Adrenal gland (tissue), 5 donors: ENCODE measurements around the gene NCMAP.

ENCODE experiments used
- POLR2A ChIP-seq, 2 donors: fragments of 450-650 bp; IDR thresholded peaks; one replicate each; pipeline ENCODE4 v1.6.1; 2017; ENCODE audit warnings: antibody characterized with exemption in 2 of 2, mild to moderate bottlenecking in 2 of 2, moderate library complexity in 1 of 2
- TF ChIP-seq, protein P1 (sequence below), 6 experiments: fragments of 450-650 bp in 4 of 6; fragments of 200-600 bp in 2 of 6; sonication (generic) in 1 of 6; IDR thresholded peaks; 1 replicate in 5 of 6; 2 replicates in 1 of 6; pipeline versions ENCODE4 v1.5.1 to v1.8.0; 2016 to 2021; ENCODE audit warnings: antibody characterized with exemption in 6 of 6, mild to moderate bottlenecking in 2 of 6, moderate library complexity in 1 of 6
- donor health status: DM: no; HTN: no; CAD: no.

DNA sequence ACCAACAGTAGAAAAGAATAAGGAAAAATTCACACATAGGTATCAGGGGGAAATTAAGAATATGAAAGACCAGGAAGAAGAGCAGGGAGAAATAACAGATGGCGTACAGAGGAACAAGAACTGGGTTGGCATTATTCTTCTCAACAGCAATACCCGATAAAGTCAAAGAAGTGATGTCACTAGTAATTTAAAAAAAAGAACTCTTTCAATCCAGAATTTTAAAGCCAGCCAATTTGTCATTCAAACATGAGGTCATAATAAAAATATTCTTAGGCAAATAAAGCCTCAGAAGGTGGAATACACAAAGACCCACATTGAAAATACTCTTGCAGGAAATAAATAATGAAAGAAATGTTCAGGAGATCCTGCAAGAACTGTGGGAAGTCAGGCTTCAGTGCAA lies 8.8 kb downstream of the NCMAP start:
- TF ChIP-seq, protein P1, sequence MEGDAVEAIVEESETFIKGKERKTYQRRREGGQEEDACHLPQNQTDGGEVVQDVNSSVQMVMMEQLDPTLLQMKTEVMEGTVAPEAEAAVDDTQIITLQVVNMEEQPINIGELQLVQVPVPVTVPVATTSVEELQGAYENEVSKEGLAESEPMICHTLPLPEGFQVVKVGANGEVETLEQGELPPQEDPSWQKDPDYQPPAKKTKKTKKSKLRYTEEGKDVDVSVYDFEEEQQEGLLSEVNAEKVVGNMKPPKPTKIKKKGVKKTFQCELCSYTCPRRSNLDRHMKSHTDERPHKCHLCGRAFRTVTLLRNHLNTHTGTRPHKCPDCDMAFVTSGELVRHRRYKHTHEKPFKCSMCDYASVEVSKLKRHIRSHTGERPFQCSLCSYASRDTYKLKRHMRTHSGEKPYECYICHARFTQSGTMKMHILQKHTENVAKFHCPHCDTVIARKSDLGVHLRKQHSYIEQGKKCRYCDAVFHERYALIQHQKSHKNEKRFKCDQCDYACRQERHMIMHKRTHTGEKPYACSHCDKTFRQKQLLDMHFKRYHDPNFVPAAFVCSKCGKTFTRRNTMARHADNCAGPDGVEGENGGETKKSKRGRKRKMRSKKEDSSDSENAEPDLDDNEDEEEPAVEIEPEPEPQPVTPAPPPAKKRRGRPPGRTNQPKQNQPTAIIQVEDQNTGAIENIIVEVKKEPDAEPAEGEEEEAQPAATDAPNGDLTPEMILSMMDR (IDR thresholded peaks at IDR 0.05), result no peak
- TF ChIP-seq POLR2A (IDR thresholded peaks at IDR 0.05), result no peak
